OCI-LY3 (cell line): ENCODE data around the gene TSPAN16.

Experiments used
- EZH2phosphoT487 ChIP-seq: fragments of 200-600 bp; shearing (Covaris generic); IDR thresholded peaks from 2 replicates; pipeline ENCODE4 v1.6.1; 2018; ENCODE audit warnings: antibody characterized with exemption, mixed run types, low read depth
- TF ChIP-seq, protein P1 (sequence below): fragments of 200-600, 300-600 bp; sonication (generic); IDR thresholded peaks from 2 replicates; pipeline ENCODE4 v1.5.1; 2014; ENCODE audit warnings: antibody characterized with exemption, low read length, low read depth

DNA sequence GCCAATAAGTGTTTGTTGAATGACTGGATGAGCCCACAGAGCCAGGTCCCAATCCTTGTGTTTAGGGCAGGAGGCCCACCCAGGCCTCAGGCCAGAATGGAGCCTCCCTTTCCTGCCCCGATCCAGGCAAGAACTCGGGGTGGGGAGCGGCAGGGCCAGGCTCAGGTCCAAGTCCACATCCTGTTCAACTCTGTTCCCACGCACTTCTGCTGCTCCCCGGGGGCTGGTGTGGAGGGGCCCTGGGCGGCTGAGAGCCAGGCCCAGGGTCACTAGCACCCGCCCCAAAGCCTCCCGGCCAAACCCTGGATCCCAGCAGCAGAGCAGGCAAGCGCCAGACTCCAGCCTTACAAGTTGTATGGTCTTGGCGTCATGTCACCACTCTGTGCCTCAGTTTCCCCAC, 48.6 kb upstream of the TSPAN16 start:
- TF ChIP-seq, protein P1, sequence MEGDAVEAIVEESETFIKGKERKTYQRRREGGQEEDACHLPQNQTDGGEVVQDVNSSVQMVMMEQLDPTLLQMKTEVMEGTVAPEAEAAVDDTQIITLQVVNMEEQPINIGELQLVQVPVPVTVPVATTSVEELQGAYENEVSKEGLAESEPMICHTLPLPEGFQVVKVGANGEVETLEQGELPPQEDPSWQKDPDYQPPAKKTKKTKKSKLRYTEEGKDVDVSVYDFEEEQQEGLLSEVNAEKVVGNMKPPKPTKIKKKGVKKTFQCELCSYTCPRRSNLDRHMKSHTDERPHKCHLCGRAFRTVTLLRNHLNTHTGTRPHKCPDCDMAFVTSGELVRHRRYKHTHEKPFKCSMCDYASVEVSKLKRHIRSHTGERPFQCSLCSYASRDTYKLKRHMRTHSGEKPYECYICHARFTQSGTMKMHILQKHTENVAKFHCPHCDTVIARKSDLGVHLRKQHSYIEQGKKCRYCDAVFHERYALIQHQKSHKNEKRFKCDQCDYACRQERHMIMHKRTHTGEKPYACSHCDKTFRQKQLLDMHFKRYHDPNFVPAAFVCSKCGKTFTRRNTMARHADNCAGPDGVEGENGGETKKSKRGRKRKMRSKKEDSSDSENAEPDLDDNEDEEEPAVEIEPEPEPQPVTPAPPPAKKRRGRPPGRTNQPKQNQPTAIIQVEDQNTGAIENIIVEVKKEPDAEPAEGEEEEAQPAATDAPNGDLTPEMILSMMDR, result no peak
- TF ChIP-seq EZH2phosphoT487, result no peak
